ENCODE data around the gene ANKRD33B.

The ANKRD33B gene

DNA sequence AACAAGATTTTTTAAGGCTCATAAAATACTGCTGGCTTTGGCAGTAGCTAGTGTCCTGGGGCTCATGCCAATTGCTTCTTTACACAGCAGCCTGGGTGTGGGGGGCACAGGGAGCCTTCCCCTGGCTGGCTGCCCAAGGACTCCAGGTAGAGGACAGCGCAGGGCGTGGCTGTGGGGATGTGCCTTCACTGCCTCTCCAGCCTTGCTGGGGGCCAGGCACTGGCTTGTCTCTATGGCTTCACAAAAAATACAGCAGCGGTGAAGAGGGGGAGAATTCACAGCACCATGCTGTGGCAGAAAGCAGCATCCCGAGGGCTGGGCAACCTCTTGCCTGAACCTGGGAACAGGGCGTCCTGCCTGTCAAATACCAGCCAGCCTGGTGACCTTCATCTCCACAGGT lies 139.8 kb downstream of the ANKRD33B start:
- no peak for DNase-seq

DNA sequence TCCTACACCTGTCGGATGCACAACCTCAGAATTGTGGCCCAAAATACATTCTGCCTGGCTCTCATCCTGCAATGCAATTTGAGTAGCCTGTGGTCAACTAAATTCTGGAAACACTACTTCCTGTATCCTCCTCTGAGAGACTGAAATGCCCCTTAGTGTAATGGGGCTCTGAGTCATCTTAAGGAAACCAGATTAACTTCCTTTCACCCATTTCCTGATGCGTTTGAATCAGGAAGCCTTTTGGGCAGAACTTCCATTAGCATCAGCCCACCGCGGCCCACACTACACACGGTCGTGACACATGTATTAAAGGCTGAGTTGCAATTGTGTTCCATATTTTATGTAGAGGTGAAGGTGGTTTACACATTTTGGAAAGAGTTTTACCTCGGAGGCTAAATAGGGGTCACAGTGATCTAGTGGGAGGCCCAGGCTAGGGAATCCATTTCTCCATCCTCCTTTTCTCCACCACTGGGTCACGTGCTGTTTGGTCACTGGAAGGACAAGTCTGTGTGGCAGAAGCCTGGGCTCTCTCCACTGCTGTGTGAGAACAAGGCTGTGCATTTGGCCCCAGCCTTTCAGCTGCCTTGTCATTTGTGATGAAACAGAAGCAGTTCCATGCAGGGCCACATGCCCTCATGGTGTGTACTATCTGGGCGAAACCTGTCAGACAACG lies 141.2 kb downstream of the ANKRD33B start:
- DNase-seq = no peak

DNA sequence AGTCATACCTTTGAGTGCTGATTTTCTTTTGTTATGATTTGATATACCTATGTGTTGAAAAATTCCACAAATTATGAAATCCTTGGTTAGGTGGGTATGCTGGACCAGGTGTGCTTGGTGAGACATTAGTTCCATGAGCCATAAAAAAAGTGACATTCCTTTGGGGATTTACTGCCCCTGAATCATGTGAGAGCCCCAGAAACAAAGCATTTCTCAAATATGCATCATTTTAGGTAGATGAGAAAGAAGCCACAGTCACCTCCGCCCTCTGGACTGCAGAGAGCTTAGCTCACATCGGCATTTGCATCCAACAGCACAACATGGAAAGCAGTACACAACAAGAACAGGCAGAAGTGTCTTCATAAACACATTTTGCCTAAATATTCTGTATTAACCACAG lies 141.9 kb downstream of the ANKRD33B start:
- no peak for DNase-seq

DNA sequence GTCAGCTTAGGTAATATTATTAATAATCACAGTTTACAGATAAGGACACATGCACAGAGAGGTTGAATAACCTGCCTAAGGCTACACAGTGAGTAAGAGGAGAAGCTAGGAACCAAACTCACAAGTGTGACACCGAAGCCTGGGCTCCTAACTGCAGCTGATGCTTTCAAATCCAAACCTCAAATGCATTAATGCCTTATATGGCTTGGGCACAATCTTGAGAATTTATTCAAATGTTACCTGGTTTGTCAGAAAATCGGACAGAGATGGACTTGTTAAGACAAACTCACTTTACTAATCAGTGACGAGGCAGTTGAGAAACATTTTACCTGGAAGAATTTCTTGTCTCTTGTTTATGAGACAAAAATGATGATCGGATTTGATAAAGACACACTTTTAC lies 142.5 kb downstream of the ANKRD33B start:
- no peak for DNase-seq

All from activated T-cell treated with anti-CD3 and anti-CD28 coated beads, Interleukin-2, amount 50 U/mL, for 1 hour (primary cell).